NCI-H345 (cell line): ENCODE measurements around the gene CAPN11.
"Not testable (repeated sequence)": the region's sequence is repeated elsewhere in the genome, so short reads cannot be mapped to it uniquely, and the experiment has no call there.

Experiments used
- DNase-seq: peaks from one replicate; lab custom pipeline; 2025; lab: John Stamatoyannopoulos, UW

CAPN11 gene

DNA sequence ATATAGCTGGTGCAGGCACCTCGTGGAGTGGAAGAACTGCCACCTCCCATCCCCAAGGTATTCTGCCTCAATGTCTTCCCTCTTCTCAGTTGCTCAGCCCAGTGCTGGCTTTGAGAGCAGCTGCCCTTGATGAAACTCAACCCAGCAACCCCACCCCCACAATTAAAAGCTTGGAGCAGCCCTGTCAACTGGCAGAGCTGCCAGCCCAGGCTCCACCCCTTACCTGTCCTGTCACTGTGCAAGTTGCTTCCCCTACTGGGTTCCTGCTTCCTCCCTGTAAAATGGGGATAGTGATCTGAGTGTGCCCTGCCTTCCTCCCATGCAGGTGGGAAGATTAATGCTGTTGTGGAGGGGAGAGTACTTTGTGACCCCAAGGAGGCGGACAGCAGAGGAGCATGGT lies 26.7 kb upstream of the CAPN11 start:
- no peak for DNase-seq

DNA sequence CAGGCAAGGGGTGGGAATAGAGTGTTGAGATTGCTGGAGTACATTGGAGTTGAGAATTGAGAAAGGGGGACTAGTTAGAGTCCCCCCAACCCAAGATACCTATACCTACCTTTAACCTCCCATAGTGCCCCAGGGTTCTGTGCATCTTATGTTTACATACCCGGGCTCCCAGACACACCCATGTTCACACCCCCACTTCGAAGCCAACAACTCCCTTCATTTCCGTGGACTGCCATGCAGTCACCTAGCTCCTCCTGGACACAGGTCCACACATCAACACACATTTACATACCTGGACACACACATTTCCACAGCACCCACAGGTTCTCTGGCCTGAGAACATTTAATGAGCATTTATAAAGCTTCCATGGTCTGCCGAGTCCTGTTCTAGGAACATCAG lies 26.1 kb upstream of the CAPN11 start:
- DNase-seq: no peak

DNA sequence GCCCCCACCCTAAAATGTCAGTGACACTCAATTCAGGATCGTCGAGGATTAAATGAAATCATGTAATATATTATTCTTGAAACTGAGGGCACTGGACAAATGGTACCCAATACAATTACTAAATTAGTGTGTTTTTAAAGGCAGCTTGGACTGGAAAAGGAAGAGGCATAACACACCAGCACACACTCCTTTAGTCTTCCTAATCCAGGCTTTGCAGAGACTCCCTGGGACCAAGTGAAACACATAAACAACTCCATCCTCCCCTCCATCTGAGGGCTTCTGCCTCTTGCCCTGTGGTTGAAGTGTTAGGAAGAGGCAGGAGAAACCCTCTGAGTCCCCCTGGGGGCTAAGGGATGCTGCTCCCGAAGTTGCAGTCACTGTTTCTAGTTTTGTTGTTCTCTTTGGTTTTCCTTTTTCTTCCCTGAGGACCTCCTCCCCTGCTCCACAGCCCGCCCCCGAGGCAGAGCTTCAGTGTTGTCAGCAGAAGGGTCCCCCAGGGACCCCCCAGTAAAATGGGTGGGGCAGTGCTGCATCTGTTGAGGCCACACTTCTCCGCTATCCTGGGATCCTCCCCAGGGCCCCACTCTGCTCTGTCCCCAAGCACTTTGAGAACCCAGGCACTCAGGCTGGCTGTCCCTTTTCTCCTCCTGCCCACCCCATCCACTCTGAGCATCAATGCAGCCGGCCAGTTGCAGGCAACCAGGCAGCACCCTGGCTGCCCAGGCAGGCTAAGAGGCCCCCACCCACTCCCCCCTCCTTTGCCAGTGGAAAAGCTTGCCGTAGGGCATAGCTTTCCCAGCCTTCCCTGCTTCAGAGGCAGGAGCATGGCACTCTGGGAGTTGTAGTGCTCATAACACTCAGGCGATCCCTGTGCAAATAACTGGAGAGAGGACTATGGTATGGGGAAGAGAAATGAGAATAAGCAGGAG lies 25.4 kb upstream of the CAPN11 start:
- peak; percentile 74 for DNase-seq

DNA sequence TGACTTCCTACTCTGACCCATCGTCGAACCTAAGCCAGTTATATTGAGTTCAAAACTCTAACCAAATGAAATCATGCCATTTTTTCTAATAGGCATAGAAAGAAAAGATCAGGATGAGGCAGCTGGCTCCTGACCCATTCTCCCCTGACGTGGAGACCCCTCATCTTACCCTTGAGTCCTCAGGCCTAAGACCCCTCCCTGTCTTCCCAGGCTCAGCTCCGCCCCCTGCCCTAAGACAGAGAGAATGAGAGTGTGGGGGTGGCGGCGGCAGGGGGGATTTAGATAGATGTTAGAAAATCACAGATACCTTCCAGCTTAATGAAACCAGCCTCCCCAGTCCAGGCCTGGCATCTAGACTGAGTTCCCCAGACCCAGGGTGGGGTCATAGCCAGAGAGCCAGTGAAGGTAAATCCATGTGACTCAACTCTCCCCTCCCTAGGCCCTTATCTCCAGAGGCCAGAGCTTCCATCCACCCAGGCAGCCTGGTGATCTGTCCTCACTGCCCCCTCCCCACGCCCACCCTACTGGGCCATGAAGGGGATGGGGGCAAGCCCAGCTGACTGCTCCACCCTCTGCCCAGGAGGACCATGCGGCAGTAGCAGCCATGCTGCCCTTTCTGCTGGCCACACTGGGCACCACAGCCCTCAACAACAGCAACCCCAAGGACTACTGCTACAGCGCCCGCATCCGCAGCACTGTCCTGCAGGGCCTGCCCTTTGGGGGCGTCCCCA lies 24.5 kb upstream of the CAPN11 start:
- no peak for DNase-seq

DNA sequence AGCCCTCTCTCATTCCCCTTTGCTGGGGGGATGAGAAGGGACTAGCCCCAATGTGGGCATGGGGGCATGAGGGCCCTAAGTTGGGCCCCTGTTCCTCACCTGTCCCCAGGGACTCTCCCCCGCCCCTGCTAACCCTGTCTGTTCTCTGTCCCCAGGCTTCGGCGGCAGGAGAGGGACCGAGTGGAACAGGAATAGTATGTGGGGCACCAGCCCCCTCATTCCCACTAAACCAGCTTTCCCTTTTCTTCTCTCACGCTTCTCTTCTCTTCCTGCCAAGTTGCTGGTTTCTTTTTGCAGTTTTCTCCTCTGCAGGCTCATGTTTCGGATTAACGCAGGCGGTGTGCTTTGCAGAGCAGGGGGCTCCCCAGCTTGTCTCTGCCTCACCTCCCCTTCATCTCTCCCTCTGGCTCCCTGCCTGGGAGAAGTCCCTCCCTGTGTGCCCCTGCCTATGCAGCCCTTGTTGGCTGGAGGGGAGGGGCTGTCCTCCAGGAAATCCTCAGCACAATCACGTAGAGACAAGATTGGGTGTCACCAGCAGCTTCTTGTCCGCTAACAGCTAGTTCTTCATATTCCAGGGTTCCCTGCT lies 23.4 kb upstream of the CAPN11 start:
- DNase-seq: no peak

DNA sequence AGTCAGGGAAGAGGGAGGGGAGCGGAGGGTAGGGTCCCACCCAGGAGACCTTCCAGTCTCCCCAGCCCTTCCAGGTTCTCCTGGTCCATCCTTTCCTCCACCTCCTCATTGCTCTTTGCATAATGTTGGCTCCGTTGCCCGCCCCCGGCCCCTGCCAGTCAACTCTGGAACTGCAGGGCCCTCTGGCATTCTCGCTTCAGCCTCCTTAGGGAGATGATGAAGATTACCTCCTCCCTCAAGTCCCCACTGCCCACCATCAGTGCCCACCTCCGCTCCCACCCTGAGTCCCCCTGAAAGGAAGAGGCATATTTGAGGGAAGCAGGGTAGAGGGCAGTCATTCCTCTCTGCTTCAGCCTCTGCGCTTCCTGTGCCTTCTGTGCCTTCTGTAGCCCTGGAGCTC lies 22.7 kb upstream of the CAPN11 start:
- DNase-seq: no peak

DNA sequence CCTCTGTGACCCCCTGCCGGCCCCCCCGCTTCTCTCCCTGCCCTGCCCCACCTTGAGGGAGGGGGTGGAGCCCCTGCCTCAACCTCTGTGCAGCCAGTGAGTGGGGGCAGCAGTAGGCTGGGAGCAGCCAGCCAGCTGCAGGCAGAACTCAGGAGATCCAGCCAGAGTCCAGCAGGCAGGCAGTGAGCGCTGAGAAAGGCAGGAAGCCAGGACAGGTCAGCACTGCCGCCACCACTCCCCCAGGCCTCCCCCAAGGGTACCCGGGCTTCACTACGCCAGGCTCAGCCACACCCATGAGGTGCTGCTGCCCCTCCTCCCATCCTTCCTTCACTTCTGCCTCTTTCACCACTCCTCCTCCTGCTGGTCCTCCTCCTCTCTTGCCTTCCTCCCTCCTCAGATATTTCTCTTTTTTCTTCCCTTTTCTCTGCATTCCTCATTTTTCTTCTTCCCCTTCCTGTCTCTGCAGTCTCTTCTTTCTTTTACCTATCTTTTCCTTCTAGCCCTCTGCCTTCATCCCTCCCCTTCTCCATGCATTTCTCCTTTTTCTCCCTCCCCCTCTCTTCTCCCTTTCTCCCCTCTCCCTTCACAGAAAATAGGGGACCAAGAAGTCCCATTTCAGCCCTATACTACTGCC lies 19.8 kb upstream of the CAPN11 start:
- DNase-seq: no peak

DNA sequence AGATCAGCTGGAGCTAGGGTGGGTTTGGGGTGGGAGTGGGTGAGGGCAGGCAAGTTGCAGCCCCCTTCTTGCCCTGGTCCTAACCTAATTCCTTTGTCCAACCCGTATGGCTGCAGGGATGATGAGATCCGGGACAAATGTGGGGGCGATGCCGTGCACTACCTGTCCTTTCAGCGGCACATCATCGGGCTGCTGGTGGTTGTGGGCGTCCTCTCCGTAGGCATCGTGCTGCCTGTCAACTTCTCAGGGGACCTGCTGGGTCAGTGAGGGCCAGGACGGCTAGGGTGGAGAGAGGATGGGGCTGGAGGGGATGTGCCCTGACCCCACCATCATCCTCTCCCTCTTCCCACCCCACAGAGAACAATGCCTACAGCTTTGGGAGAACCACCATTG lies 19.3 kb upstream of the CAPN11 start:
- DNase-seq: no peak

DNA sequence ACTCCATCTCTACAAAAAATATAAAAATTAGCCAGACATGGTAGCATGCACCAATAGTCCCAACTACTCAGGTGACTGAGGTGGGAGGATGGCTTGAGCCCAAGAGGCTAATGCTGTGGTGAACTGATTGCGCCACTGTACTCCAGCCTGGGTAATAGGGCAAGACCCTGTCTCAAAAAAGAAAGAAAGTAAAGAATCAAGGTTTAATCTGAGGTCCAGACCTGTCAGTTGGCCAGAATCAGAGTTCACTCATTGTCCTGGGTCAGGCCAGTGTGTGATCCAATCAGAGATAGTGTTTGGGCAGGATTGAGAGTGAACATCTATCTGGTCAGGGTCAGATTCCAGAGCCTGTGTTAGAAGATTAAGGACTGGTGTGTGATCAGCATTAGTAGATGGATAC lies 15.8 kb upstream of the CAPN11 start:
- DNase-seq: no peak

DNA sequence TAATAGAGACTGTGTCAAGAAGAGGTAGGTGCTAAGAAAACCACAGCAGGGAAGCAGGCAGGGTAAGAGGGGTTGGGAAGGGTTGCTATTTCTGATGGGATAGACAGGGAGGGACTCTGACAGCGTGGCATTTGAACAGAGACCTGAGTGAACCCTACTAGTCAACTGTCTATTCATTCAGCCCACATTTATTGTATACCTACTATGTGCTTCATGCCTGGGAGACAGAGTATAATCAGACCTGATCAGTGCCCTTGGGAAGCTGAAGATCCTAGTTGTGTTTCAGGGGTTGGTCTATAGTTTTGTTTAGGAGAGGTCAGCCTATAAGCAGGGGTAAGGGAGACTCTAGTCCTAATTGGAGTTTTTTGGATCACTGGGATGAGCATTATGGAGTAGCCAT lies 14.9 kb upstream of the CAPN11 start:
- no peak for DNase-seq

DNA sequence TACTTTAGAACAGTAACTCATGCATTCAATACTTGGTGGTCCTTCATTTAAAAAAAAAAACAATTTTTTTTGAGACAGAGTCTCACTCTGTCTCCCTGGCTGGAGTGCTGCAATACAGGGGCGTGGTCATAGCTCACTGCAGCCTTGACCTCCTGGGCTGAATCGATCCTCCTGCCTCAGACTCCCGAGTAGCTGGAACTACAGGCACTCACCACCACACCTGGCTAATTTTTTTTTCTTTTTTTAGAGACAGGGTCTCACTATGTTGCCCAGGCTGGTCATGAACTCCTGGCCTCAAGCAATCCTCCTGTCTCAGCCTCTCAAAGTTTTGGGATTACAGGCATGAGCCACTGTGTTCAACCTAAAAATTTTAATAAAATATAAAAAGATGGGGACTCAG lies 14.1 kb upstream of the CAPN11 start:
- not testable (repeated sequence) for DNase-seq

DNA sequence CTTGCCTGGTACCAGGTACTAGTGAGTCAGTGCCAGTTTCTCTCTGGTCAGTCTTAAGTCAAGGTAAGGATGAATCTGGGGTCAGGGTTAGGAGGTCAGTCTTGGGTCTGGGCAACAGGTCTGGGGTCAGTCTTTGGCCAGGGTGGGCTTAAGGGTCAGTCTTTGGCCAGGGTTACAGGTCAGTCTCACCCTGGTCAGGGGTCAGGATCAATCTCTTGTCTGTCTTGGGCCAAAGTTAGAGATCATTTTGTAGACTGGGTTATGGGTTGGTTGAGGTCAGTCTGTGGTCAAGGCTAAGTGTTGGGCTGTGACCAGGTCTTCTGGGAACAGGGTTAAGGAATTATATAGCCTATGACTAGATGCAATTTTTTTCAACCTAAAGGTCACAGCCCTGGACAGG lies 12.8 kb upstream of the CAPN11 start:
- DNase-seq: no peak

DNA sequence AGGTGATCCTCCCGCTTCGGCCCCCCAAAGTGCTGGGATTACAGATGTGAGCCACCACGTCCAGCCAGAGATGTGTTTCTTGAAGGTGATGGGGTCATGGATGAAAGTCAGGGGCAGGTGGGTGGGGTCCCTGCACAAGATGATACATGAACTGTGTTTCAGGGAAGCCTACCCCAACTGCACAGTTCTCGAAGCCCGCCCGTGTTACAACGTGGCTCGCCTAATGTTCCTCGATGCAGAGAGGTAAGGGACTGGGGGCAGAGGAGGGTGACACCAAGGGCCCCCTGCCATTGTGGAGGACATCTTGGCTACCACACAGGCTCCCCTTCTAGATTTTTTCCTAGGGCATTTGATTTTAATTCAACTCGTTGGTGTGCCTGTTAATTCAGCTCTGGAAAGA lies 11.9 kb upstream of the CAPN11 start:
- no peak for DNase-seq

DNA sequence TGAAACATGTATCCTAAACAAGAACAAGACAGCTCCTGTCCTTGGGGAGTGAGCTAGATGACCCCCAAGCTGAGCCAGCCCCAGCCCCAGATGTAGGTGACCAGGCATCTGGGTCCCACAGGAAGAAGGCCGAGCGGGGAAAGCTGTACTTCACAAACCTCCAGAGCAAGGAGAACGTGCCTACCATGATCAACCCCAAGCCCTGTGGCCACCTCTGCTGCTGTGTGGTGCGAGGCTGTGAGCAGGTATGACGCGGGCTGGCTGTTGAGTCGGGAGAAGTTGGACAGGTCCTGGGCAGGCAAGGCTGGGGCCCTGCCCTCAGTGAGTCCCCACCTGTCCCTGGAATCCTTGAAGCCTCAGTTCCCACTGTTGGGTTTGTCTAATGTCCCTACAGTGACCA lies 11.4 kb upstream of the CAPN11 start:
- no peak for DNase-seq

DNA sequence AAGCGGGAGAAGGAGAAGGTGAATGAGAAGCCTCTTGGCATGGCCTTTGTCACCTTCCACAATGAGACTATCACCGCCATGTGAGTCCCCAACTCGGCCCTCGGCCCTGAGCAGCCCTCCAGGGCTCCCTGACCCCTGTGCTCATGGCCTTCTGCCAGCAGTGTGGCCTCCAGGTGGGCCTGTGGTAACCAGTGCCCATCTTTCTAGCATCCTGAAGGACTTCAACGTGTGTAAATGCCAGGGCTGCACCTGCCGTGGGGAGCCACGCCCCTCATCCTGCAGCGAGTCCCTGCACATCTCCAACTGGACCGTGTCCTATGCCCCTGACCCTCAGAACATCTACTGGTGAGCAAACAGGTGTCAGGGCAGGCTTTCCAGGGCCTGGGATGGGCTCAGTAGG lies 10.3 kb upstream of the CAPN11 start:
- no peak for DNase-seq

DNA sequence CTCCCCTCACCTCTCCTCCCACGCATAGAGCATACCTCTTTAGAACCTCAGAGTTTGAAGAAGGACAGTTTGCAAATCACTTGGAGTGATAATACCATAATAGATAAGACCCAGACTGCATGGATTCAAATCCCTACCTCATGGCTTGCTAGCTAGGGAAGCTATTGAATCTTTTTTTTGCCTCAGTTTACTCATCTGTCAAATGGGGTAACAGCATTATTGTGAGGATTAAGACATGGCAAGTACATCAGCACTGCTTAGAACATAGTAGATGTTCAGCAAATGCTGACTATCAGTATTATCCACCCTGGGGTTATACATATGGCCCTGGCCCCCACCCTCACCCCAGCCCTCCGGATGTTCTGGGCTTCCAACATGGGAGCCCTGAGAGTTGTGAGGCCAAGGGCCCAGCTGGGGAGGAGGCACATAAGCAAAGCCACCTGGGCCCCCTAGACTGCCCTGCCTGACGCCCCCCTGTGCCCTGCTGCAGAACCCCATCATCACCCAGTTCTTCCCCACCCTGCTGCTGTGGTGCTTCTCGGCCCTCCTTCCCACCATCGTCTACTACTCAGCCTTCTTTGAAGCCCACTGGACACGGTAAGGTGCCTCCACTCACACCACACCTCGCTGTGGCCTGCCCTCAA lies 9.1 kb upstream of the CAPN11 start:
- DNase-seq: no peak

DNA sequence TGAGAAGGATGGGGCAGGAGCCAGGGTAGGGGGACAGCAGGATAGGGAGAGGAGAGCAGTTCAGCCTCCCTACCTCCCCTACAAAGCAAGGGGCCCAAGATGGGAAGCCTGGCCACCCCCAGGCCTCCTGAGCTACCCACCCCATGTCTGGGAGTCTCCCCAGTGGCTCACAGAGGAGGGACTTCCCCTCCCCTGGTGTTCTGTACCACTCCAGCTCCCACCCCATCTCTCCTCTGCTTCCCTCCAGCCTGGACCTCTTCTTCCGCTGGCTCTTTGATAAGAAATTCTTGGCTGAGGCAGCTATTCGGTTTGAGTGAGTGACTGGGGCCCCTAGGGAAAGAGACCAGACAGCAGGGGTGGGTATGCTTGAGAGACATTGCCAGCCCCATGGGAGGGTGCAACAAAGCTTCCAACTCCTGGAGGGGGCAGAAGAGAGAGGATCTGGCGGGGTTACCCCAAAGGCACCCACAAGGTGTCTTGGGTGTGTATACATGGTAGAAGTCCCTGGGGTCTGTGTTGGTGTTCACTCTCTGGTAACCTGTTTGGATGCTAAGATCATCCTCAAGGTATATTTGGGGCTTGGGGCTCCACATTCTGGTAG lies 8.2 kb upstream of the CAPN11 start:
- no peak for DNase-seq

DNA sequence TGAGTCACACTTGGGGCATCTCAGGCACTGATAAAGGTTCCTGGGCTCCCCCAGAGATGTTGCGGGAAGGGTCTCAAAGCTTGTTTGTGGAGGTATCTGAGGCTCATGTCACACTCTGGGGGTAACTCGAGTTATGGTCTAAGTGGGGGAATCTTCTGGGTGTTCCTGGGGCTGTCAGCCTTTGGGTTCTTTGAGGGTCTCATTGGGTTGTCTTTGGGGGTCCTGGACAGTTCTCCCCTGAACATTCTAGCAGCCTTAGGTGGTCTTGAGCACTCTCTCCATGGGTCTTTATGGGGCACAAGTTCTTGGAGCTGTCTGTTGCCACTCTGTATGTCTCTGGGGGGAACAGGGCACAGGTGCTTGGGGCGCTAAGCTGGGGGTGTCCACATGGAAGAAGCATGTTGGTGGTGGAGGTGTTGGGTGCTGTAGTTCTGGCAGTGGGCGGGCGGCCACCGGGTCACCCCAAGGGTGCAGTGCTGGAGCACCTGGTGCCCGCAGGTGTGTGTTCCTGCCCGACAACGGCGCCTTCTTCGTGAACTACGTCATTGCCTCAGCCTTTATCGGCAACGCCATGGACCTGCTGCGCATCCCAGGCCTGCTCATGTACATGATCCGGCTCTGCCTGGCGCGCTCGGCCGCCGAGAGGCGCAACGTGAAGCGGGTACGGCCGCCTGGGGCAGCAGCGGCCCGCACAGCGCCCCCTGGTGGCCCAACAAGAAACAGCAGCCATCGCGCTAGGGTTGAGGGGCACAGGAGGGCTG lies 7.1 kb upstream of the CAPN11 start:
- peak; percentile 7 for DNase-seq

DNA sequence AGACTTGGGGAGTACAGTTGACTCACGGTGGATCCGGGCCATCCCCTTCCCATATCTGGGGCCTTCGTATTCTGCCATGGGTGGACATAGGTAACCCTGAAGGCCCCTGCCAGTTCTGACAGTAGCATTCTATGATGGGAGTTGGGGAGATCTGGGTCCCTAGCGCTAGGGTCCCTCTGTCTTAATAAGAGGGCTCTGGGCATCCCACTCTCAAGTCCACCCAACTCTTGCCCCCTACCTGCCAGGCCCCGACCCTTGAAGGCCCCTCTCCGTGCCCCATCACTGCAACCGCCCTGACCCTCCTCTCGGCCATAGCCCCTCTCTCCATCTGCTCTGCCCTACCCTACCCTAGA lies 6.5 kb upstream of the CAPN11 start:
- DNase-seq: no peak

DNA sequence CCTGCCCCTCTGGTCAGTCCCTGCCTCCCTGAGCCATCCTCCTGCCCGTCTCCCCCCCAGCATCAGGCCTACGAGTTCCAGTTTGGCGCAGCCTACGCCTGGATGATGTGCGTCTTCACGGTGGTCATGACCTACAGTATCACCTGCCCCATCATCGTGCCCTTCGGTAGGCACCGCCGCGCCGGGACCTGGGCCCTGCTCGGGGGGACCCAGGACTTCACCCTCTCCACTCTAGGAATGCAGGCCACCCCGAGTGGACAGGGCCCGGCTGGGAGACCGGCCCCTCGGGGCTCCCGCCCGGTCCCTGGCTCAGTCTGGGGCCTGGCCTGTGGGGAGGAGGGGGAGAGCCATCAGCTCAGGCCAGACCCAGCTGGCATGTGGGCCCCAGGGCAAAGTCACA lies 6.1 kb upstream of the CAPN11 start:
- DNase-seq: no peak

DNA sequence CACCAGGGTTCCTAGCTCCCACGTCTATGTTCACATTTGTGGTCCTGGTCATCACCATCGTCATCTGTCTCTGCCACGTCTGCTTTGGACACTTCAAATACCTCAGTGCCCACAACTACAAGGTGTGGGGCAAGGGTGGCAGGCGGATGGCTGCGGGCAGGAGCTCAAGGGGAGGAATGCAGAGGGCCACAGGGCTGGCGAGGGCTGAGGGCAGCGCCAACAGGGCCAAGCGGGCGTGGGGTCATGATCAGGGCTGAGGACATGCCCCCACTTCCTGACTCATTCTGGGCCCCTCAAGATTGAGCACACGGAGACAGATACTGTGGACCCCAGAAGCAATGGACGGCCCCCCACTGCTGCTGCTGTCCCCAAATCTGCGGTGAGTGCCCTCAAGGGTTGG lies 4.6 kb upstream of the CAPN11 start:
- no peak for DNase-seq
